ENCODE data around the gene ZBTB24.
A peak's percentile ranks its signal among the peaks of the same experiment; 100 is the strongest.

The ZBTB24 gene

DNA sequence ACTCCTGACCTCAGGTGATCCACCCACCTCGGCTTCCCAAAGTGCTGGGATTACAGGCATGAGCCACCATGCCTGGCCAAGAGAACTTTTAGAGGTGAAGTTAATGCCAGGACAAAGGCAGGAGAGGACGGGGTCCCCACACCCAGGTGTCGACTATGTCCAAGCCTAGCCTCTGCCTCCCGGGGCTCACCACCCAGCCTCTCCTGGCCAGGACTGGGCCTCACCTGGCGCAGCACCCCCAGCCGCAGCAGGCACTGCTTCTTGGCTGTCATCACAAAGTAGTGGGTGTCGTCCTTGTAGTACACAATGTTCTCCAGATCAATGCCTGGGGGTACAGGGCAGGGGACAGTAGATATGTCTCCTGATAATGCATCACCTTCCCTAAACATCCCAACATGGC is 31.6 kb downstream of the ZBTB24 start:
- no peak for DNase-seq (ENCODE audit: low read depth, low spot score)

GRCh38 chr6:109450801-109451200 is 32.2 kb downstream of the ZBTB24 start:
- DNase-seq (ENCODE audit: low read depth, low spot score): no peak

GRCh38 chr6:109449795-109450673 is 33.0 kb downstream of the ZBTB24 start:
- no peak for DNase-seq (ENCODE audit: low read depth, low spot score)

GRCh38 chr6:109449064-109449794 is 33.8 kb downstream of the ZBTB24 start:
- DNase-seq (ENCODE audit: low read depth, low spot score): no peak

GRCh38 chr6:109448615-109449014 is 34.4 kb downstream of the ZBTB24 start:
- no peak for DNase-seq (ENCODE audit: low read depth, low spot score)

DNA sequence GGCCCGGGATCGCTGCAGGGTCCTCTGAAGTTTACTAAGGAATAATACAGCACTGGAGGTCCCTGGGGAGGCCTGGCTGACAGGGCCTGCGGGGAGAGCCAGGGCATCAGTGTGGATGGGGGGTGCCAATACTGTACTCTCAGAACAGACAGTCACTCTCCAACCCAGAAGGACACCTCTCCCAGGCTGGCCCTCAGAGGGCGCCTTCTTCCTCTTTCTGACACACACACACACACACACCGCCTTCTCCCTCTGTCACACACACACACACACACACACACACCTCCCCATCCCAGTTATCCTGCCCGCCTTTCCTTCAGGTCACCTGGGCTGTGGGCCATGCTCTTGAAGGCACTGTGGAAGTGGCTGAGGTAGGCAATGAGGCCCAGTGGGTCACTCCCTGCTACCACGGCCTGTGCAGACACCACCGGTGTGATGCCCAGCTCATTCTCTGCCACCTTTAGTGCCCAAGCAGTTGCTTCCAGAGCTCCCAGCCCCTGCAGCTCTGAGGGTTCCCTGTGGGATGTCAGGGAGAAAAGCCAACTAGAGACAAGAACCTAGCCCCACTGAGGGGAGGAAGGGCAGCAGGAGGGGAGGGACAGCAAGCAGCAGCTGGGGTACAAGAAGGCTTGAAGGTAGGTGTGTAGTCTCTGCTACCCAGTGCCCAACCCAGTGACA is 35.0 kb downstream of the ZBTB24 start:
- no peak for DNase-seq (ENCODE audit: low read depth, low spot score)

- DNase-seq (ENCODE audit: low read depth, low spot score): no peak
These were observed 35.9 kb downstream of the ZBTB24 start for GRCh38 chr6:109447087-109447486.

GRCh38 chr6:109446541-109446940 is 36.5 kb downstream of the ZBTB24 start:
- no peak for DNase-seq (ENCODE audit: low read depth, low spot score)

DNA sequence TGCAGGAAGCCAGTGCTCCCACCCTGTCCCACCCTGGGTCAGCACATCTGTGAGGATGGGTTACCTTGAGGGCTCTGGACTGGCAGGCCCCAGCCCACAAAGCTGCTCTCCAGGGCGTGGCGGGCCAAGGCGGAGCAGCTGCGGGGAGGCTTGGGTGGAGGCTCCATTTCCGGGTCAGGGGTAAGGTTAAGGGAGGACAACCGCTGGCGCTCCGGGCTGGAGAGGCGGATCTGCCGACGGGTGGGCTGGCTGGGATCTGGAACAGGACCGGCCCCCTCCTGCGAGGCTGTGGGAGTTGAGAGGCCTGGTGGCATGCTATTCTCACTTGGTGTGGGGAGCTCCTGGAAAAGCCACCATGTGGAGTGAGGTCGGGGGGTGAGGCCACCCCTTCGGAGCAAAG is 36.9 kb downstream of the ZBTB24 start:
- DNase-seq (ENCODE audit: low read depth, low spot score): no peak

GRCh38 chr6:109445382-109445781 is 37.6 kb downstream of the ZBTB24 start:
- no peak for DNase-seq (ENCODE audit: low read depth, low spot score)

DNA sequence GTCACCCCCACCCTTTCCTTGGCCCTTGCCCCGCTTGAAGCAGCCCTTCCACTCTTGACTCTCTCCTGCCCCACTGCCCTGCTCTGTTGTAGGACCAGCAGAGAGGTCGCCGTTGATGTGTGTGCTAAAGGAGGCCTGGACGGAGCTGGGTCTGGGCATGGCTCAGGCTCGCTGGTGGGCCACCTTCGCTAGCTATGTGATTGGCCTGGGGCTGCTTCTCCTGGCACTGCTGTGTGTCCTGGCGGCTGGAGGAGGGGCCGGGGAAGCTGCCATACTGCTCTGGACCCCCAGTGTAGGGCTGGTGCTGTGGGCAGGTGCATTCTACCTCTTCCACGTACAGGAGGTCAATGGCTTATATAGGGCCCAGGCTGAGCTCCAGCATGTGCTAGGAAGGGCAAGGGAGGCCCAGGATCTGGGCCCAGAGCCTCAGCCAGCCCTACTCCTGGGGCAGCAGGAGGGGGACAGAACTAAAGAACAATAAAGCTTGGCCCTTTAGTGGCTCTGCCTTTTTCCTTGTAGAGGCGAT is 39.5 kb downstream of the ZBTB24 start:
- no peak for DNase-seq (ENCODE audit: low read depth, low spot score)

DNA sequence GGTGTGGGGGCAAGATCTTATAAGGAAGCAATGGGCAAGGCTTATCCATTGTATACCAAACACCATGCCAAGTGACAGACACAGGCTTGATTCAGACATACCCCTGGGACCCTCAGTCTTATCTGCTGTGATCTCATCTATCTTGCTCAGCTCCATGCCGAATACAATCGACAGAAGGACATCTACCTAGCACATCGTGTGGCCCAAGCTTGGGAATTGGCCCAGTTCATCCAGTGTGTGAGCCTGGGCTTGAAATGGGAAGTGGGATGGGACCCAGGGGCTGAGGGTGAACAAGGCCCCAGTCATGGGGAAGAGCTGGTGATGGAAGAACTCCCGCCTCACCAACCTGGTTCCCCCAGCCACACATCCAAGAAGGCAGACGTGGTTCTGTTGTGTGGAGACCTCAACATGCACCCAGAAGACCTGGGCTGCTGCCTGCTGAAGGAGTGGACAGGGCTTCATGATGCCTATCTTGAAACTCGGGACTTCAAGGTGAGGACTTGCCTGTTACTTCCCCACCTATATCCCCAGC is 40.6 kb downstream of the ZBTB24 start:
- DNase-seq (ENCODE audit: low read depth, low spot score): no peak

- no peak for DNase-seq (ENCODE audit: low read depth, low spot score)
These were observed 41.8 kb downstream of the ZBTB24 start for GRCh38 chr6:109441069-109441816.

DNA sequence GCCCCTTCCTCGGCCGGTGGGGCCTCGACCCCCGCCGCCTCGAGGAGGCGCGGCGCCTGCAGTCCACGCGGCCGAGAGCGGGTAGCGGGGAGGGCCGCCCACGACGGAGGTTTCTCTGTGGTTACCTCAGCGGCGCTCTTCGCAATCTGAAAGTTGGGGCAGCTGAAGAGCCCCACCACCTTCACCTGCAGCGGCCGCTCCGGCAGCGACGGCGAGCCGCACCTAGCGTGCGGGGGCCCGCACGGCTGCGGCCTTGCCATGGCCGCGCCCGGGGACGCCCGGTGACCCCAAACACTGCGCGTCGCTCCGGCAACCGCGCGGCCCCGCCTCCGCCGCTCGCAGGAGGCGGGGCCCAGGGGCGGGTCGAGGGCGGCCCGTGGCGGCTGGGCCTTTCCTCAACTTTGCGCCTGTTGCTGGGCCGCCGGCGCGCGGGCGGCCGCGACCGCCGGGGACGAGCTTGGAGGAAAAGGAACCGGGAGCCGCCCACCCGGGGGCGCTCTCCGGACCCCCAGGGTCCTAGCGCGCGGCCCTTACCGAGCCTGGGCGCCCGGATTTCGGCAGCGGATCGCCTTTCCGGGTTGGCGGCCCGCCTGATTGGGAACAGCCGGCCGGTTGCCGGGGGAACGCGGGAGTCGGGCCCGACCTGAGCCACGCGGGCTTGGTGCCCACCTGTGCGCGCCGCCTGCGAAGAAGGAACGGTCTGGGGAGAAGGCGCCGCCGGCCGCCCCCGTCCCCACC is 42.5 kb downstream of the ZBTB24 start, which contains the start of the genes PPIL6 and SMPD2:
Gene PPIL6 (minus strand): TSS at position 298 of the 738 bp plus-strand sequence. CDS start 38 bp downstream, at position 260.
Gene SMPD2 (plus strand): TSS at position 394 of the 738 bp plus-strand sequence. CDS start 398 bp downstream, outside the sequence.
- peak; percentile 42 for DNase-seq (ENCODE audit: low read depth, low spot score)

DNA sequence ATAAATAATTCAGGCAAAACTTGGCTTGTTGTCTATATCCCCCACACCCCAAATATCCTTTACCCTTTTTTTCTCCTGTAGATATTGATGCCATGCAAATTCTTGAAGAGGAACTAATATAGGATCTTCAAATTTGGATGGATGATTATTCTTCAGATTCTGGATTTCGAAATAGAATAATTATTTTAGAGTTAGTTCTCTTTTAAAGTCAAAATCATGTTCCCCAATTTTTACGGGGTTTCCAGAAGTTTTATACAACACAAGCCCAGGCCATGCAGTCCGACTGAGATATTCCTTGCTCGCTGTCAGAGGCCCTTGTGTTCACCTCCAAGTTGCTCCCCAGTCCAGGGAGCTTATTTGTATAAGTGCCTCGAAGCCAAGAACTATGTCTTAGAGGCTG is 47.0 kb downstream of the ZBTB24 start:
- no peak for DNase-seq (ENCODE audit: low read depth, low spot score)

- DNase-seq (ENCODE audit: low read depth, low spot score): no peak
These were observed 48.6 kb downstream of the ZBTB24 start for GRCh38 chr6:109434456-109434855.

DNA sequence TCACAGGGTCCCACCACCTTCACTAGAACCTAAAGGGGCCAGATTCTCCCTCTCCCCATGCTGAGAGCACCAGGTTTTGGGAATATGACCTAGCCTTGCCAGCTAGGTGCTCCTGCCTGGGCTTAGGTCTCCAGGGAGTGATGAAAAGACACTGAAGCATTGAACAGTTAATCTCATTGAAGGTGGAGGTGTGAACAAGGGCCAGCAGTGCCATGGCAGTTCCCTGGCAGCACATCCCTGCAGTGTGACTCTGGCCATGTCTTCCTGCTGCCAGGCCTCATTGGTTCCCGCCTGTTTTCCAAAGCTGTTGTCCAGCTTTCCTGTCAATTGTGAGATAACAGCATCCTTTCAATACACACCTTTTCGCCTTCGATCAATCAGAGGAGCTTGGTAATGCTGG is 53.5 kb downstream of the ZBTB24 start:
- DNase-seq (ENCODE audit: low read depth, low spot score): no peak

DNA sequence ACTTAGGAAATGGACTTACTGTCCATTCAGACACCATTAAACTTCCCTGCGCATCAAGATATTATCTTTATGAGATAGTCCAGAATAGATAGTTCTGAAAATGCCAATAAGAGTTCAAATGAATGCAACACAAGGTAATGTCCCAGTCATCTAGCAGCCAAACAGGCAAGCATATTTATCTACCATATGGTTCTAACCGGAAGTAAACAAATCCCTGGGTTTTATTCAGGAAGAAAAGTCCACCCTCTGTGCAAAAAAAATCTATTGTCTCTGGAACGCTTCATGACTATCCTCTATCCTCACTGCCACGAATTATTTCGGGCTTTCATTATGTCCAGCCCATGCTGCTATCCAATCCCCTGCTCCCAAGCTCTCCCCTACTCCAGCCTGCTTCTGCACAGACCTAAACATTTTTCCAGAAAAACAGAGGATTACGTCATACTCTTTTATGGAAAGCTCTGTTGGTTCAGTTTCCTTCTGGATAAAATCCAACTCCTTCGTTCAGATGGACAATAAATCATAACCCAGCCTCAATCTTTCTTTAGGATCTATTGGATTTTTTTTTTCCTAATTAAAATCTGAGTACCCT is 54.0 kb downstream of the ZBTB24 start:
- no peak for DNase-seq (ENCODE audit: low read depth, low spot score)

- DNase-seq (ENCODE audit: low read depth, low spot score): no peak
These were observed 58.1 kb downstream of the ZBTB24 start for GRCh38 chr6:109424946-109425345.

- no peak for DNase-seq (ENCODE audit: low read depth, low spot score)
These were observed 61.8 kb downstream of the ZBTB24 start for GRCh38 chr6:109421184-109421583.
